ENCODE results near the gene WNT2. TPM values are rescaled to one million over a fixed set of nuclear protein-coding genes. Genes with fewer than 3 reads are reported as not detected.

WNT2 gene
- total and polyA plus RNA-seq, 2 of the 4 experiments (the other 2 are of a cell fraction): 1.8 to 1.9 TPM

DNA sequence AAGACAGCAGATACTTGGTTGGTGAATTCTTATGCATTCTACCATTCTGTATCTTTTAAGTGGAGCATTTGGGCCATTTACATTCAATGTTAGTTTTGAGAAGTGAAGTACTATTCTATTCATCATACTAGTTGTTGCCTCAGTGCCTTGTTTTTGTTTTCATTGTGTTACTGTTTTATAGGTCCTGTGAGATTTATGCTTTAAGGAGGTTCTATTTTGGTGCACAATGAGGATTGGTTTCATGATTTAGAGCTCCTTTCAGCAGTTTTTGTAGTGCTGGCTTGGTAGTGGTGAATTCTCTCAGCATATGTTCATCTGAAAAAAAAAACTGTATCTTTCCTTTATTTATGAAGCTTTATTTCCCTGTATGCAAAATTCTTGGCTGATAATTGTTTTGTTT lies 23.3 kb upstream of the WNT2 start:
- no peak overlapping the region for H3K4ac ChIP-seq (ENCODE audit: low read depth, low read length)
- no peak overlapping the region for H3K18ac ChIP-seq (ENCODE audit: low read depth, low read length)
- no peak overlapping the region for H2BK120ac ChIP-seq (ENCODE audit: low read depth, low read length)
- no peak overlapping the region for H2BK15ac ChIP-seq (ENCODE audit: low read depth, low read length)
- ATAC-seq (ENCODE audit: low read depth) (no peak), DNase-seq (no peak)
- H3K4me3 ChIP-seq (ENCODE audit: insufficient read depth, low read depth, low read length): no peak overlapping the region
- no peaks in the 10 kb centered on the region for H3K79me1 ChIP-seq (ENCODE audit: low read depth in 1 of 2, low read length in 2 of 2)
- in situ Hi-C loops (cut with MboI; ENCODE audit: low sequenced_read_pairs) (no loop called here), dilution Hi-C loops (cut with HindIII; ENCODE audit: low sequenced_read_pairs, unreplicated experiment) (no loop called here), intact Hi-C loops (cut with micrococcal nuclease) (no loop called here)
- H3K4me1 ChIP-seq (ENCODE audit: control insufficient read depth, insufficient read depth, low read length): no peaks in the 10 kb centered on the region
- H4K91ac ChIP-seq (ENCODE audit: insufficient read depth, low read depth, low read length): no peak overlapping the region
- H2AFZ ChIP-seq (replicated peaks; ENCODE audit: low read length, poor library complexity): no peak overlapping the region
- POLR2A ChIA-PET (ENCODE audit: unreplicated experiment): no interaction called here
- no peak overlapping the region for H3K9ac ChIP-seq (ENCODE audit: low read depth, low read length)
- H3K36me3 ChIP-seq (ENCODE audit: control insufficient read depth, insufficient read depth, low read length): no peaks in the 10 kb centered on the region
- H4K5ac ChIP-seq (ENCODE audit: low read depth, low read length): no peak overlapping the region
- no peaks in the 10 kb centered on the region for H3K9me3 ChIP-seq (ENCODE audit: control insufficient read depth, insufficient read depth, low read length)
- H2AK5ac ChIP-seq (ENCODE audit: low read depth, low read length): no peak overlapping the region
- no peak overlapping the region for H3K23ac ChIP-seq (ENCODE audit: low read depth, low read length)
- H3K27me3 ChIP-seq (ENCODE audit: control insufficient read depth, insufficient read depth, low read length): peaks cover 2% of the 10 kb centered on the region
- no peak for TF ChIP-seq CEBPB (IDR thresholded peaks at IDR 0.05; ENCODE audit: low read depth, low read length)
- no peak for TF ChIP-seq BHLHE40 (IDR thresholded peaks at IDR 0.05; ENCODE audit: low read depth, low read length)
- TF ChIP-seq, protein P1, sequence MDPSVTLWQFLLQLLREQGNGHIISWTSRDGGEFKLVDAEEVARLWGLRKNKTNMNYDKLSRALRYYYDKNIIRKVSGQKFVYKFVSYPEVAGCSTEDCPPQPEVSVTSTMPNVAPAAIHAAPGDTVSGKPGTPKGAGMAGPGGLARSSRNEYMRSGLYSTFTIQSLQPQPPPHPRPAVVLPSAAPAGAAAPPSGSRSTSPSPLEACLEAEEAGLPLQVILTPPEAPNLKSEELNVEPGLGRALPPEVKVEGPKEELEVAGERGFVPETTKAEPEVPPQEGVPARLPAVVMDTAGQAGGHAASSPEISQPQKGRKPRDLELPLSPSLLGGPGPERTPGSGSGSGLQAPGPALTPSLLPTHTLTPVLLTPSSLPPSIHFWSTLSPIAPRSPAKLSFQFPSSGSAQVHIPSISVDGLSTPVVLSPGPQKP (IDR thresholded peaks at IDR 0.05; ENCODE audit: borderline replicate concordance, low read depth, low read length): no peak
- TF ChIP-seq, protein P2, sequence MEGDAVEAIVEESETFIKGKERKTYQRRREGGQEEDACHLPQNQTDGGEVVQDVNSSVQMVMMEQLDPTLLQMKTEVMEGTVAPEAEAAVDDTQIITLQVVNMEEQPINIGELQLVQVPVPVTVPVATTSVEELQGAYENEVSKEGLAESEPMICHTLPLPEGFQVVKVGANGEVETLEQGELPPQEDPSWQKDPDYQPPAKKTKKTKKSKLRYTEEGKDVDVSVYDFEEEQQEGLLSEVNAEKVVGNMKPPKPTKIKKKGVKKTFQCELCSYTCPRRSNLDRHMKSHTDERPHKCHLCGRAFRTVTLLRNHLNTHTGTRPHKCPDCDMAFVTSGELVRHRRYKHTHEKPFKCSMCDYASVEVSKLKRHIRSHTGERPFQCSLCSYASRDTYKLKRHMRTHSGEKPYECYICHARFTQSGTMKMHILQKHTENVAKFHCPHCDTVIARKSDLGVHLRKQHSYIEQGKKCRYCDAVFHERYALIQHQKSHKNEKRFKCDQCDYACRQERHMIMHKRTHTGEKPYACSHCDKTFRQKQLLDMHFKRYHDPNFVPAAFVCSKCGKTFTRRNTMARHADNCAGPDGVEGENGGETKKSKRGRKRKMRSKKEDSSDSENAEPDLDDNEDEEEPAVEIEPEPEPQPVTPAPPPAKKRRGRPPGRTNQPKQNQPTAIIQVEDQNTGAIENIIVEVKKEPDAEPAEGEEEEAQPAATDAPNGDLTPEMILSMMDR (conservative IDR thresholded peaks at IDR 0.05; ENCODE audit: low read depth, low read length): no peak
- no peak overlapping the region for H2BK5ac ChIP-seq (ENCODE audit: low read depth, low read length, poor library complexity, severe bottlenecking)
- H4K20me1 ChIP-seq (ENCODE audit: insufficient read depth, low read length): no peaks in the 10 kb centered on the region
- no peaks in the 10 kb centered on the region for H3K9me1 ChIP-seq (ENCODE audit: insufficient read depth, low read length)
- H3K27ac ChIP-seq (ENCODE audit: insufficient read depth, low read length): no peak overlapping the region
- H3K56ac ChIP-seq (ENCODE audit: extremely low read depth, insufficient read depth, low read length): no peak overlapping the region
- H3K14ac ChIP-seq (replicated peaks; ENCODE audit: low read depth, low read length): no peak overlapping the region
- no peak overlapping the region for H4K8ac ChIP-seq (ENCODE audit: low read depth in 2 of 2, low read length in 2 of 2)
- H2BK20ac ChIP-seq (ENCODE audit: low read depth, low read length): no peak overlapping the region
- H3K4me2 ChIP-seq (ENCODE audit: low read depth, low read length): no peak overlapping the region
- CTCF ChIA-PET: no interaction called here
- H2AK9ac ChIP-seq (replicated peaks; ENCODE audit: low read depth, low read length, poor library complexity): no peak overlapping the region
- no TSS peak for BruUV-seq (replicated peaks)
